ENCODE data around the gene NELL1.

The NELL1 gene

GRCh38 chr11:21398195-21398594 lies 728.8 kb downstream of the NELL1 start:
- Mint-ChIP-seq H3K9me3 (no peaks in the 10 kb centered on the region), H3K27ac (no peak overlapping the region), H3K27me3 (ENCODE audit: low read depth) (no peaks in the 10 kb centered on the region)

GRCh38 chr11:21401496-21401895 lies 732.1 kb downstream of the NELL1 start:
- H3K4me1 Mint-ChIP-seq = peaks cover 22% of the 10 kb centered on the region
- no peaks in the 10 kb centered on the region for H3K36me3 Mint-ChIP-seq (ENCODE audit: low read depth)
- H3K27ac Mint-ChIP-seq = peak overlapping the region in 2 of 3 experiments; percentile 15 to 68
- H3K9me3 Mint-ChIP-seq = no peaks in the 10 kb centered on the region
- no peak for TF ChIP-seq CTCF (IDR thresholded peaks at IDR 0.05; ENCODE audit: unreplicated experiment in 3 of 3)
- H3K27me3 Mint-ChIP-seq (ENCODE audit: low read depth) = no peaks in the 10 kb centered on the region
- no peak overlapping the region for H3K4me3 Mint-ChIP-seq

More at GRCh38 chr11:21398195-21398594, 728.8 kb downstream of the NELL1 start:
- Mint-ChIP-seq H3K4me1 (peaks cover 23% of the 10 kb centered on the region), H3K4me3 (no peak overlapping the region), H3K36me3 (ENCODE audit: low read depth) (no peaks in the 10 kb centered on the region)
- no peak for TF ChIP-seq CTCF (IDR thresholded peaks at IDR 0.05; ENCODE audit: unreplicated experiment in 3 of 3)

- no peaks in the 10 kb centered on the region for H3K36me3 Mint-ChIP-seq (ENCODE audit: low read depth)
- H3K4me3 Mint-ChIP-seq = no peak overlapping the region
- TF ChIP-seq CTCF (IDR thresholded peaks at IDR 0.05; ENCODE audit: unreplicated experiment in 3 of 3) = no peak
- H3K9me3 Mint-ChIP-seq = no peaks in the 10 kb centered on the region
- H3K27me3 Mint-ChIP-seq (ENCODE audit: low read depth) = no peaks in the 10 kb centered on the region
- H3K4me1 Mint-ChIP-seq = peaks cover 22% of the 10 kb centered on the region
- H3K27ac Mint-ChIP-seq = peak overlapping the region in 2 of 3 experiments; percentile 15 to 68
These were observed 732.9 kb downstream of the NELL1 start for GRCh38 chr11:21402274-21402673.

GRCh38 chr11:21403069-21403468 lies 733.7 kb downstream of the NELL1 start:
- H3K4me3 Mint-ChIP-seq = no peak overlapping the region
- no peaks in the 10 kb centered on the region for H3K9me3 Mint-ChIP-seq
- no peaks in the 10 kb centered on the region for H3K36me3 Mint-ChIP-seq (ENCODE audit: low read depth)
- H3K27me3 Mint-ChIP-seq (ENCODE audit: low read depth) = no peaks in the 10 kb centered on the region
- peaks cover 22% of the 10 kb centered on the region for H3K4me1 Mint-ChIP-seq
- no peak for TF ChIP-seq CTCF (IDR thresholded peaks at IDR 0.05; ENCODE audit: unreplicated experiment in 3 of 3)
- H3K27ac Mint-ChIP-seq = no peak overlapping the region

GRCh38 chr11:21405422-21405821 lies 736.0 kb downstream of the NELL1 start:
- Mint-ChIP-seq H3K9me3 (no peaks in the 10 kb centered on the region), H3K4me1 (peaks cover 22% of the 10 kb centered on the region), H3K27me3 (ENCODE audit: low read depth) (no peaks in the 10 kb centered on the region), H3K36me3 (ENCODE audit: low read depth) (no peaks in the 10 kb centered on the region), H3K4me3 (no peak overlapping the region), H3K27ac (no peak overlapping the region)
- no peak for TF ChIP-seq CTCF (IDR thresholded peaks at IDR 0.05; ENCODE audit: unreplicated experiment in 3 of 3)

- no peaks in the 10 kb centered on the region for H3K27me3 Mint-ChIP-seq (ENCODE audit: low read depth)
- no peaks in the 10 kb centered on the region for H3K4me1 Mint-ChIP-seq
- TF ChIP-seq CTCF (IDR thresholded peaks at IDR 0.05; ENCODE audit: unreplicated experiment in 3 of 3) = no peak
- no peaks in the 10 kb centered on the region for H3K36me3 Mint-ChIP-seq (ENCODE audit: low read depth)
- no peaks in the 10 kb centered on the region for H3K9me3 Mint-ChIP-seq
- H3K27ac Mint-ChIP-seq = no peak overlapping the region
- no peak overlapping the region for H3K4me3 Mint-ChIP-seq
These were observed 741.1 kb downstream of the NELL1 start for GRCh38 chr11:21410513-21410912.
